GM19099 (cell line): ENCODE results near the gene SLC11A1.

Experiments
- POLR2A ChIP-seq: IDR thresholded peaks from 3 replicates; pipeline ENCODE4 v1.6.1; 2011; ENCODE audit warnings: low read depth; ENCODE audit not compliant: insufficient read length; ENCODE audit errors: extremely low read depth

The SLC11A1 gene

GRCh38 chr2:218378053-218378452 is 4.0 kb upstream of the SLC11A1 start:
- no peak for TF ChIP-seq POLR2A

- TF ChIP-seq POLR2A = no peak
Measured at GRCh38 chr2:218382785-218383184, 712 bp downstream of the SLC11A1 start.

- no peak for TF ChIP-seq POLR2A
Measured at GRCh38 chr2:218383892-218384519, 1.9 kb downstream of the SLC11A1 start.

GRCh38 chr2:218384975-218385374 is 2.9 kb downstream of the SLC11A1 start:
- no peak for TF ChIP-seq POLR2A

GRCh38 chr2:218386505-218387368 is 4.7 kb downstream of the SLC11A1 start:
- no peak for TF ChIP-seq POLR2A

- TF ChIP-seq POLR2A = no peak
Measured at GRCh38 chr2:218387369-218388194, 5.5 kb downstream of the SLC11A1 start.

- TF ChIP-seq POLR2A = no peak
Measured at GRCh38 chr2:218389333-218390150, 7.5 kb downstream of the SLC11A1 start.

GRCh38 chr2:218391202-218391601 is 9.1 kb downstream of the SLC11A1 start:
- TF ChIP-seq POLR2A = no peak

GRCh38 chr2:218392459-218392858 is 10.4 kb downstream of the SLC11A1 start:
- no peak for TF ChIP-seq POLR2A

GRCh38 chr2:218392891-218393462 is 10.9 kb downstream of the SLC11A1 start:
- no peak for TF ChIP-seq POLR2A

GRCh38 chr2:218393750-218394290 is 11.7 kb downstream of the SLC11A1 start:
- TF ChIP-seq POLR2A = no peak

GRCh38 chr2:218394298-218395089 is 12.4 kb downstream of the SLC11A1 start:
- no peak for TF ChIP-seq POLR2A

GRCh38 chr2:218395090-218395444 is 13.0 kb downstream of the SLC11A1 start:
- TF ChIP-seq POLR2A = no peak
